A549 (cell line): ENCODE measurements around the gene BARX1. TPM values are rescaled to one million over a fixed set of nuclear protein-coding genes. Genes with fewer than 3 reads are reported as not detected.
"Not testable (repeated sequence)": the region's sequence is repeated elsewhere in the genome, so short reads cannot be mapped to it uniquely, and the experiment has no call there.

Experiments
- ATAC-seq, 2 experiments: fragments of 200-7000 bp in 1 of 2; fragments of >200 bp in 1 of 2; cut with Nextera tagmentation in 1 of 2; cut with Tn5 transposase in 1 of 2; 3 replicates each; pipeline versions ENCODE4 v1.8.0 to v1.9.1; 2018 to 2020; ENCODE audit warnings: mild to moderate bottlenecking in 1 of 2, moderate library complexity in 1 of 2
- CTCF ChIA-PET: fragments of 300-600 bp; sonication (Branson Sonifier 250); formaldehyde crosslinking; extraction: SDS; loops from one replicate; lab custom pipeline; 2021; ENCODE audit warnings: antibody characterized with exemption, inconsistent platforms; lab: Yijun Ruan, JAX
- POLR2A ChIA-PET: fragments of 350-600 bp; formaldehyde crosslinking; extraction: SDS; loops from one replicate; lab custom pipeline; 2021; ENCODE audit warnings: antibody characterized with exemption, inconsistent platforms; lab: Yijun Ruan, JAX
- DNase-seq, 2 experiments: peaks; one replicate each; pipeline versions ENCODE4 v3.0.0 to v3.0.0-alpha.2; 2011 to 2016; ENCODE audit warnings: low read depth in 1 of 2, low spot score in 1 of 2
- FAIRE-seq: peaks from 2 replicates; lab custom pipeline; 2011; peaks lifted over from hg19 to GRCh38; lab: Jason Lieb, UNC
- H3K27ac ChIP-seq, 2 experiments: fragments of >200 bp; sonication (Bioruptor Twin); formaldehyde crosslinking; 3 replicates each; pipeline ENCODE4 v1.5.1; 2016 to 2017
- H3K4me1 ChIP-seq: fragments of >200 bp; sonication (Bioruptor Twin); formaldehyde crosslinking; 3 replicates; pipeline ENCODE4 v1.6.1; 2016
- H3K4me2 ChIP-seq: fragments of >200 bp; sonication (Bioruptor Twin); formaldehyde crosslinking; 3 replicates; pipeline ENCODE4 v1.6.1; 2016
- H3K4me3 ChIP-seq: fragments of >200 bp; sonication (Bioruptor Twin); formaldehyde crosslinking; 3 replicates; pipeline ENCODE4 v1.5.1; 2016
- H3K9me3 ChIP-seq: fragments of >200 bp; sonication (Bioruptor Twin); formaldehyde crosslinking; 3 replicates; pipeline ENCODE4 v1.6.1; 2016
- CHD2 ChIP-seq: fragments of 150-350 bp; IDR thresholded peaks from 2 replicates; pipeline ENCODE4 v1.6.1; 2014; ENCODE audit warnings: low read length; ENCODE audit not compliant: partially characterized antibody
- CHD4 ChIP-seq: fragments of 200-600 bp; sonication (generic); IDR thresholded peaks from 2 replicates; pipeline ENCODE4 v1.6.1; 2016; ENCODE audit warnings: antibody characterized with exemption, mild to moderate bottlenecking, borderline replicate concordance
- CTCF ChIP-seq: fragments of >200 bp; sonication (Bioruptor Twin); formaldehyde crosslinking; IDR thresholded peaks from 3 replicates; pipeline ENCODE4 v1.5.1; 2016
- EHF ChIP-seq: fragments of 250-450 bp; sonication (Bioruptor Pico); IDR thresholded peaks from 2 replicates; pipeline ENCODE4 v1.5.0; 2020; ENCODE audit warnings: mild to moderate bottlenecking
- EHMT2 ChIP-seq: fragments of 200-600 bp; sonication (generic); IDR thresholded peaks from 2 replicates; pipeline ENCODE4 v1.6.1; 2016; ENCODE audit warnings: antibody characterized with exemption, low read depth, mild to moderate bottlenecking, moderate library complexity
- EP300 ChIP-seq, 2 experiments: fragments of >200 bp; sonication (Bioruptor Twin); formaldehyde crosslinking; IDR thresholded peaks; 2 replicates in 1 of 2; 3 replicates in 1 of 2; pipeline ENCODE4 v1.6.1; 2016 to 2017
- ESRRA ChIP-seq: fragments of 150-350 bp; IDR thresholded peaks from 2 replicates; pipeline ENCODE4 v1.6.1; 2014; ENCODE audit warnings: mild to moderate bottlenecking, low read length, borderline replicate concordance
- HDAC2 ChIP-seq: fragments of 200-600 bp; sonication (generic); IDR thresholded peaks from 2 replicates; pipeline ENCODE4 v1.6.1; 2016
- JUN ChIP-seq, 2 experiments: fragments of >200 bp; sonication (Bioruptor Twin); formaldehyde crosslinking; IDR thresholded peaks; 2 replicates in 1 of 2; 3 replicates in 1 of 2; pipeline ENCODE4 v1.6.1; 2016 to 2017
- MAZ ChIP-seq: fragments of 150-350 bp; IDR thresholded peaks from 2 replicates; pipeline ENCODE4 v1.6.1; 2014; ENCODE audit warnings: antibody characterized with exemption, low read depth, low read length, borderline replicate concordance
- NFE2L2 ChIP-seq: fragments of 150-350 bp; conservative IDR thresholded peaks from 2 replicates; pipeline ENCODE4 v1.6.1; 2014; ENCODE audit warnings: low read length
- NPAS2 ChIP-seq: fragments of 250-450 bp; sonication (Bioruptor Pico); IDR thresholded peaks from 2 replicates; pipeline ENCODE4 v1.8.0; 2022; ENCODE audit warnings: mild to moderate bottlenecking, moderate library complexity, borderline replicate concordance
- PHF8 ChIP-seq: fragments of 200-600 bp; sonication (generic); IDR thresholded peaks from 2 replicates; pipeline ENCODE4 v1.6.1; 2016; ENCODE audit warnings: low read depth, mild to moderate bottlenecking, antibody characterized with exemption, moderate library complexity, borderline replicate concordance
- RARB ChIP-seq: fragments of 250-450 bp; sonication (Bioruptor Pico); IDR thresholded peaks from 2 replicates; pipeline ENCODE4 v1.8.0; 2021; ENCODE audit warnings: mild to moderate bottlenecking, moderate library complexity
- RFX5 ChIP-seq: fragments of 450-650 bp; IDR thresholded peaks from 2 replicates; pipeline ENCODE4 v1.7.1; 2014; ENCODE audit warnings: antibody characterized with exemption, mild to moderate bottlenecking, moderate library complexity
- SREBF2 ChIP-seq: fragments of 450-650 bp; IDR thresholded peaks from 2 replicates; pipeline ENCODE4 v1.6.1; 2014; ENCODE audit warnings: mild to moderate bottlenecking, moderate library complexity
- TFCP2L1 ChIP-seq: fragments of 250-450 bp; sonication (Bioruptor Pico); IDR thresholded peaks from 2 replicates; pipeline ENCODE4 v1.5.0; 2021; ENCODE audit warnings: mild to moderate bottlenecking
- USF2 ChIP-seq: fragments of 450-650 bp; IDR thresholded peaks from 2 replicates; pipeline ENCODE4 v1.6.1; 2014; ENCODE audit warnings: antibody characterized with exemption
- ZNF302 ChIP-seq: fragments of 250-450 bp; sonication (Bioruptor Pico); IDR thresholded peaks from 2 replicates; pipeline ENCODE4 v1.9.0; 2021; ENCODE audit warnings: inconsistent platforms, mild to moderate bottlenecking, moderate library complexity
- ZSCAN20 ChIP-seq: fragments of 250-450 bp; sonication (Bioruptor Pico); IDR thresholded peaks from 2 replicates; pipeline ENCODE4 v1.8.0; 2022; ENCODE audit warnings: mild to moderate bottlenecking, moderate library complexity
- WGBS: methylation state at CpG from one replicate; pipeline ENCODE4 v1.1.6; 2017; ENCODE audit errors: missing lambda C conversion rate; 5-methylcytosine and 5-hydroxymethylcytosine counted together
- polyA plus RNA-seq, 4 experiments: library from polyadenylated mRNA; depleted of rRNA in 3 of 4; stranded (reverse); fragments of >200 nt; fragmentation: RNase III in 1 of 4; extraction: RNeasy Plus Mini Kit Qiagen cat#74134 plus additional on column Dnase treatment in 1 of 4; gene quantifications; 2 replicates in 3 of 4; 3 replicates in 1 of 4; pipeline ENCODE4 v1.2.3, GENCODE V29; 2011 to 2017

The BARX1 gene
- polyA plus RNA-seq, 2 of the 4 experiments (the other 2 are of a cell fraction): 3.5 to 7.3 TPM

GRCh38 chr9:93964685-93965084 lies 9.5 kb upstream of the BARX1 start:
- CTCF ChIA-PET: interaction anchor here (0.7 to 8.5 kb wide), 12 partner anchors 9 to 282 kb away, joined by 3 to 141 read pairs (median 14); partner anchors contain the start of gene BARX1
- Histone ChIP-seq H3K27ac (no peak overlapping the region), H3K4me1 (peaks cover 8% of the 10 kb centered on the region; the same call in 2 of the 3 replicates), H3K4me2 (no peak overlapping the region), H3K9me3 (no peaks in the 10 kb centered on the region), H3K4me3 (no peak overlapping the region)
- FAIRE-seq (no peak), DNase-seq (no peak), ATAC-seq (no peak)
- POLR2A ChIA-PET: no interaction called here
- TF ChIP-seq JUN (IDR thresholded peaks at IDR 0.05): no peak
- TF ChIP-seq EP300 (IDR thresholded peaks at IDR 0.05): no peak
- no peak for TF ChIP-seq MAZ
- no peak for TF ChIP-seq ESRRA
- no peak for TF ChIP-seq EHF (CRISPR knock-in tag)
- no peak for TF ChIP-seq HDAC2
- TF ChIP-seq CHD4: no peak
- no peak for TF ChIP-seq TFCP2L1 (CRISPR knock-in tag)
- 64% methylated on average over 3 of the region's 4 CpGs for WGBS

GRCh38 chr9:93963969-93964368 lies 8.8 kb upstream of the BARX1 start:
- TF ChIP-seq PHF8: no peak
- TF ChIP-seq CTCF: no peak
- TF ChIP-seq RFX5: no peak
- TF ChIP-seq NPAS2 (CRISPR knock-in tag): no peak
- no peak for TF ChIP-seq RARB (CRISPR knock-in tag)
- TF ChIP-seq CHD2: no peak
- TF ChIP-seq EHMT2: no peak
- TF ChIP-seq ZNF302 (CRISPR knock-in tag): no peak
- no peak for TF ChIP-seq ZSCAN20 (CRISPR knock-in tag)
- no peak for TF ChIP-seq EP300 (IDR thresholded peaks at IDR 0.05)
- no peak for TF ChIP-seq USF2
- no peak for TF ChIP-seq NFE2L2
- no peak for TF ChIP-seq SREBF2
- TF ChIP-seq, all 56 proteins: peak for 0
- Histone ChIP-seq H3K4me2 (no peak overlapping the region), H3K4me1 (peaks cover 8% of the 10 kb centered on the region; the same call in 2 of the 3 replicates), H3K9me3 (no peaks in the 10 kb centered on the region), H3K4me3 (no peak overlapping the region), H3K27ac (no peak overlapping the region)
- ChIA-PET CTCF (interaction anchor here (0.6 to 8.5 kb wide), 23 partner anchors 10 to 281 kb away, joined by 3 to 141 read pairs (median 4); partner anchors contain the start of gene BARX1), POLR2A (no interaction called here)
- DNase-seq (no peak), FAIRE-seq (no peak), ATAC-seq (no peak)
- WGBS: 42% methylated on average over 8 of the region's 8 CpGs

GRCh38 chr9:93963489-93963888 lies 8.3 kb upstream of the BARX1 start:
- 31% methylated on average over 3 of the region's 3 CpGs for WGBS
- H3K27ac ChIP-seq, H3K4me2 ChIP-seq, ATAC-seq, DNase-seq, FAIRE-seq, POLR2A ChIA-PET, H3K4me1 ChIP-seq, H3K4me3 ChIP-seq, H3K9me3 ChIP-seq: not testable (repeated sequence)
- CTCF ChIA-PET: interaction anchor here (0.6 to 8.5 kb wide), 23 partner anchors 11 to 281 kb away, joined by 3 to 141 read pairs (median 4); partner anchors contain the start of gene BARX1
